Measurements from ENCODE around the gene ZNF438. TPM values are rescaled to one million over a fixed set of nuclear protein-coding genes. Genes with fewer than 3 reads are reported as not detected.

Gene ZNF438
- polyA plus RNA-seq, 3 donors, result 5.4 to 11.1 (median 9.3) TPM

GRCh38 chr10:31073211-31073610 is 41.5 kb upstream of the ZNF438 start:
- Histone ChIP-seq H3K4me2 (replicated peaks; ENCODE audit: extremely low read depth, low read length, poor library complexity, severe bottlenecking) (no peak overlapping the region), H3K27me3 (ENCODE audit: control insufficient read depth in 2 of 2, insufficient read depth in 2 of 2, low read length in 2 of 2) (no peaks in the 10 kb centered on the region), H3K79me2 (ENCODE audit: insufficient read depth, low read length) (no peaks in the 10 kb centered on the region), H3K4me3 (replicated peaks in 1 of 3; ENCODE audit: low read depth in 2 of 3, low read length in 3 of 3) (no peak overlapping the region), H3K4me1 (ENCODE audit: control insufficient read depth in 1 of 2, insufficient read depth in 2 of 2, low read length in 2 of 2) (no peaks in the 10 kb centered on the region), H2AFZ (ENCODE audit: insufficient read depth, low read depth, low read length, poor library complexity, severe bottlenecking) (no peak overlapping the region), H3K36me3 (replicated peaks in 1 of 2; ENCODE audit: control insufficient read depth in 1 of 2, insufficient read depth in 2 of 2, low read length in 2 of 2) (no peaks in the 10 kb centered on the region), H3K9me3 (replicated peaks in 1 of 2; ENCODE audit: control insufficient read depth in 1 of 2, insufficient read depth in 1 of 2, low read length in 2 of 2) (no peaks in the 10 kb centered on the region), H4K20me1 (ENCODE audit: insufficient read depth, low read length) (no peaks in the 10 kb centered on the region), H3K9ac (ENCODE audit: insufficient read depth, low read length, poor library complexity, severe bottlenecking) (no peak overlapping the region), H3K27ac (ENCODE audit: low read depth in 1 of 2, low read length in 2 of 2) (no peak overlapping the region)
- peaks cover 0 to 2% (median 0%) of the 10 kb centered on the region in 7 donors for H3K9me3 Mint-ChIP-seq
- no peak for DNase-seq
- no peak for TF ChIP-seq CTCF (IDR thresholded peaks at IDR 0.05)
- no CpG with 5 or more reads among the region's 5 CpGs for WGBS (ENCODE audit: insufficient coverage)
- intact Hi-C loops (cut with micrococcal nuclease), result no loop called here
- peaks cover 0 to 5% (median 2%) of the 10 kb centered on the region in 3 donors for H3K27me3 Mint-ChIP-seq (ENCODE audit: low read depth in 3 of 3)
- no peak overlapping the region for H3K4me3 Mint-ChIP-seq
- H3K27ac Mint-ChIP-seq, result no peak overlapping the region
- H3K4me1 Mint-ChIP-seq, result peaks cover 2% of the 10 kb centered on the region
- no peaks in the 10 kb centered on the region for H3K36me3 Mint-ChIP-seq

- no CpG with 5 or more reads among the region's 2 CpGs for WGBS (ENCODE audit: insufficient coverage)
- H3K4me1 Mint-ChIP-seq, result peaks cover 2% of the 10 kb centered on the region
These were observed 40.8 kb upstream of the ZNF438 start for GRCh38 chr10:31072451-31072850.

More at GRCh38 chr10:31072451-31072850, 40.8 kb upstream of the ZNF438 start:
- no peak overlapping the region for H3K4me3 ChIP-seq (replicated peaks in 1 of 3; ENCODE audit: low read depth in 2 of 3, low read length in 3 of 3)
- no peak overlapping the region for H3K4me2 ChIP-seq (replicated peaks; ENCODE audit: extremely low read depth, low read length, poor library complexity, severe bottlenecking)
- no peaks in the 10 kb centered on the region for H3K9me3 ChIP-seq (replicated peaks in 1 of 2; ENCODE audit: control insufficient read depth in 1 of 2, insufficient read depth in 1 of 2, low read length in 2 of 2)
- TF ChIP-seq CTCF (IDR thresholded peaks at IDR 0.05), result no peak
- H3K27me3 Mint-ChIP-seq (ENCODE audit: low read depth in 3 of 3), result peaks cover 0 to 5% (median 1%) of the 10 kb centered on the region in 3 donors
- H3K9me3 Mint-ChIP-seq, result peaks cover 0 to 2% (median 0%) of the 10 kb centered on the region in 7 donors
- no peak overlapping the region for H3K4me3 Mint-ChIP-seq
- intact Hi-C loops (cut with micrococcal nuclease), result no loop called here
- H4K20me1 ChIP-seq (ENCODE audit: insufficient read depth, low read length), result no peaks in the 10 kb centered on the region
- H3K27me3 ChIP-seq (ENCODE audit: control insufficient read depth in 2 of 2, insufficient read depth in 2 of 2, low read length in 2 of 2), result no peaks in the 10 kb centered on the region
- no peaks in the 10 kb centered on the region for H3K79me2 ChIP-seq (ENCODE audit: insufficient read depth, low read length)
- no peak overlapping the region for H3K27ac ChIP-seq (ENCODE audit: low read depth in 1 of 2, low read length in 2 of 2)
- no peak overlapping the region for H3K27ac Mint-ChIP-seq
- DNase-seq, result no peak
- H3K4me1 ChIP-seq (ENCODE audit: control insufficient read depth in 1 of 2, insufficient read depth in 2 of 2, low read length in 2 of 2), result no peaks in the 10 kb centered on the region
- H3K36me3 Mint-ChIP-seq, result no peaks in the 10 kb centered on the region
- no peak overlapping the region for H3K9ac ChIP-seq (ENCODE audit: insufficient read depth, low read length, poor library complexity, severe bottlenecking)
- H2AFZ ChIP-seq (ENCODE audit: insufficient read depth, low read depth, low read length, poor library complexity, severe bottlenecking), result no peak overlapping the region
- H3K36me3 ChIP-seq (replicated peaks in 1 of 2; ENCODE audit: control insufficient read depth in 1 of 2, insufficient read depth in 2 of 2, low read length in 2 of 2), result no peaks in the 10 kb centered on the region
